A549 (cell line): ENCODE measurements around the gene FER. TPM values are rescaled to one million over a fixed set of nuclear protein-coding genes. Genes with fewer than 3 reads are reported as not detected.

ENCODE experiments used
- ATAC-seq, 2 experiments: fragments of 200-7000 bp in 1 of 2; fragments of >200 bp in 1 of 2; cut with Nextera tagmentation in 1 of 2; cut with Tn5 transposase in 1 of 2; 3 replicates each; pipeline versions ENCODE4 v1.8.0 to v1.9.1; 2018 to 2020; ENCODE audit warnings: mild to moderate bottlenecking in 1 of 2, moderate library complexity in 1 of 2
- CTCF ChIA-PET: fragments of 300-600 bp; sonication (Branson Sonifier 250); formaldehyde crosslinking; extraction: SDS; loops from one replicate; lab custom pipeline; 2021; ENCODE audit warnings: antibody characterized with exemption, inconsistent platforms; lab: Yijun Ruan, JAX
- POLR2A ChIA-PET: fragments of 350-600 bp; formaldehyde crosslinking; extraction: SDS; loops from one replicate; lab custom pipeline; 2021; ENCODE audit warnings: antibody characterized with exemption, inconsistent platforms; lab: Yijun Ruan, JAX
- DNase-seq, 2 experiments: peaks; one replicate each; pipeline versions ENCODE4 v3.0.0 to v3.0.0-alpha.2; 2011 to 2016; ENCODE audit warnings: low read depth in 1 of 2, low spot score in 1 of 2
- FAIRE-seq: peaks from 2 replicates; lab custom pipeline; 2011; peaks lifted over from hg19 to GRCh38; lab: Jason Lieb, UNC
- H3K27ac ChIP-seq, 2 experiments: fragments of >200 bp; sonication (Bioruptor Twin); formaldehyde crosslinking; 3 replicates each; pipeline ENCODE4 v1.5.1; 2016 to 2017
- H3K4me1 ChIP-seq: fragments of >200 bp; sonication (Bioruptor Twin); formaldehyde crosslinking; 3 replicates; pipeline ENCODE4 v1.6.1; 2016
- H3K4me2 ChIP-seq: fragments of >200 bp; sonication (Bioruptor Twin); formaldehyde crosslinking; 3 replicates; pipeline ENCODE4 v1.6.1; 2016
- H3K4me3 ChIP-seq: fragments of >200 bp; sonication (Bioruptor Twin); formaldehyde crosslinking; 3 replicates; pipeline ENCODE4 v1.5.1; 2016
- H3K9me3 ChIP-seq: fragments of >200 bp; sonication (Bioruptor Twin); formaldehyde crosslinking; 3 replicates; pipeline ENCODE4 v1.6.1; 2016
- BCL3 ChIP-seq: fragments of >200 bp; sonication (Bioruptor Twin); formaldehyde crosslinking; IDR thresholded peaks from 3 replicates; pipeline ENCODE4 v1.6.1; 2016
- BHLHE40 ChIP-seq: IDR thresholded peaks from 2 replicates; pipeline ENCODE4 v1.6.1; 2012; ENCODE audit warnings: low read depth, low read length, inconsistent platforms
- CBX2 ChIP-seq: fragments of 200-600 bp; sonication (generic); IDR thresholded peaks from 2 replicates; pipeline ENCODE4 v1.6.1; 2016; ENCODE audit warnings: low read depth, mild to moderate bottlenecking, borderline replicate concordance
- CBX8 ChIP-seq: fragments of 200-600 bp; sonication (generic); IDR thresholded peaks from 2 replicates; pipeline ENCODE4 v1.6.1; 2016
- CEBPB ChIP-seq, 2 experiments: fragments of >200 bp in 1 of 2; sonication (Bioruptor Twin) in 1 of 2; formaldehyde crosslinking in 1 of 2; IDR thresholded peaks; 2 replicates each; pipeline ENCODE4 v1.6.1; 2012 to 2016
- CHD2 ChIP-seq: fragments of 150-350 bp; IDR thresholded peaks from 2 replicates; pipeline ENCODE4 v1.6.1; 2014; ENCODE audit warnings: low read length; ENCODE audit not compliant: partially characterized antibody
- CHD4 ChIP-seq: fragments of 200-600 bp; sonication (generic); IDR thresholded peaks from 2 replicates; pipeline ENCODE4 v1.6.1; 2016; ENCODE audit warnings: antibody characterized with exemption, mild to moderate bottlenecking, borderline replicate concordance
- ESRRA ChIP-seq: fragments of 150-350 bp; IDR thresholded peaks from 2 replicates; pipeline ENCODE4 v1.6.1; 2014; ENCODE audit warnings: mild to moderate bottlenecking, low read length, borderline replicate concordance
- FOSB ChIP-seq: fragments of 250-450 bp; sonication (Bioruptor Pico); IDR thresholded peaks from 2 replicates; pipeline ENCODE4 v1.5.0; 2020; ENCODE audit warnings: mild to moderate bottlenecking, moderate library complexity
- FOXS1 ChIP-seq: fragments of 250-450 bp; sonication (Bioruptor Pico); IDR thresholded peaks from 2 replicates; pipeline ENCODE4 v1.5.0; 2020; ENCODE audit warnings: mild to moderate bottlenecking, moderate library complexity
- HOXB5 ChIP-seq: fragments of 250-450 bp; sonication (Bioruptor Pico); IDR thresholded peaks from 2 replicates; pipeline ENCODE4 v1.5.0; 2020; ENCODE audit warnings: mild to moderate bottlenecking, moderate library complexity
- KDM1A ChIP-seq: fragments of 200-600 bp; sonication (generic); IDR thresholded peaks from 2 replicates; pipeline ENCODE4 v1.6.1; 2016; ENCODE audit warnings: low read depth, mild to moderate bottlenecking
- KDM5A ChIP-seq: fragments of 200-600 bp; sonication (generic); IDR thresholded peaks from 2 replicates; pipeline ENCODE4 v1.6.1; 2016; ENCODE audit warnings: antibody characterized with exemption, mild to moderate bottlenecking
- NFE2L2 ChIP-seq: fragments of 150-350 bp; conservative IDR thresholded peaks from 2 replicates; pipeline ENCODE4 v1.6.1; 2014; ENCODE audit warnings: low read length
- RARB ChIP-seq: fragments of 250-450 bp; sonication (Bioruptor Pico); IDR thresholded peaks from 2 replicates; pipeline ENCODE4 v1.8.0; 2021; ENCODE audit warnings: mild to moderate bottlenecking, moderate library complexity
- TFCP2L1 ChIP-seq: fragments of 250-450 bp; sonication (Bioruptor Pico); IDR thresholded peaks from 2 replicates; pipeline ENCODE4 v1.5.0; 2021; ENCODE audit warnings: mild to moderate bottlenecking
- TP53 ChIP-seq: fragments of 250-450 bp; sonication (Bioruptor Pico); IDR thresholded peaks from 2 replicates; pipeline ENCODE4 v1.5.0; 2021; ENCODE audit warnings: mild to moderate bottlenecking, moderate library complexity
- ZC3H11A ChIP-seq: fragments of 450-650 bp; IDR thresholded peaks from 2 replicates; pipeline ENCODE4 v1.6.1; 2014; ENCODE audit warnings: antibody characterized with exemption, mild to moderate bottlenecking
- ZNF302 ChIP-seq: fragments of 250-450 bp; sonication (Bioruptor Pico); IDR thresholded peaks from 2 replicates; pipeline ENCODE4 v1.9.0; 2021; ENCODE audit warnings: inconsistent platforms, mild to moderate bottlenecking, moderate library complexity
- WGBS: methylation state at CpG from one replicate; pipeline ENCODE4 v1.1.6; 2017; ENCODE audit errors: missing lambda C conversion rate; 5-methylcytosine and 5-hydroxymethylcytosine counted together
- polyA plus RNA-seq, 4 experiments: library from polyadenylated mRNA; depleted of rRNA in 3 of 4; stranded (reverse); fragments of >200 nt; fragmentation: RNase III in 1 of 4; extraction: RNeasy Plus Mini Kit Qiagen cat#74134 plus additional on column Dnase treatment in 1 of 4; gene quantifications; 2 replicates in 3 of 4; 3 replicates in 1 of 4; pipeline ENCODE4 v1.2.3, GENCODE V29; 2011 to 2017
- TF ChIP-seq, protein P1 (sequence below): IDR thresholded peaks from 2 replicates; pipeline ENCODE4 v1.6.1; 2012
- TF ChIP-seq, protein P2 (sequence below): fragments of 250-450 bp; sonication (Bioruptor Pico); IDR thresholded peaks from 2 replicates; pipeline ENCODE4 v1.5.0; 2020; ENCODE audit warnings: low read depth, mild to moderate bottlenecking, moderate library complexity
- TF ChIP-seq, protein P3 (sequence below): fragments of 250-450 bp; sonication (Bioruptor Pico); IDR thresholded peaks from 2 replicates; pipeline ENCODE4 v1.5.0; 2021; ENCODE audit warnings: mild to moderate bottlenecking, moderate library complexity, borderline replicate concordance
- TF ChIP-seq, protein P4 (sequence below): fragments of >200 bp; sonication (Bioruptor Twin); formaldehyde crosslinking; IDR thresholded peaks from 2 replicates; pipeline ENCODE4 v1.6.1; 2016
- TF ChIP-seq, protein P5 (sequence below): fragments of 200-600 bp; sonication (generic); IDR thresholded peaks from 2 replicates; pipeline ENCODE4 v1.6.1; 2016; ENCODE audit warnings: antibody characterized with exemption, mild to moderate bottlenecking, moderate library complexity
- TF ChIP-seq, protein P6 (sequence below): fragments of 450-650 bp; IDR thresholded peaks from 2 replicates; pipeline ENCODE4 v1.6.1; 2014; ENCODE audit warnings: antibody characterized with exemption

FER gene
- polyA plus RNA-seq, 2 of the 4 experiments (the other 2 are of a cell fraction), result 3.6 to 12.3 TPM

GRCh38 chr5:108966910-108967309 is 219.2 kb downstream of the FER start:
- no peak overlapping the region for H3K27ac ChIP-seq
- DNase-seq (no peak), FAIRE-seq (no peak), ATAC-seq (no peak)
- no peaks in the 10 kb centered on the region for H3K9me3 ChIP-seq
- TF ChIP-seq, protein P1, sequence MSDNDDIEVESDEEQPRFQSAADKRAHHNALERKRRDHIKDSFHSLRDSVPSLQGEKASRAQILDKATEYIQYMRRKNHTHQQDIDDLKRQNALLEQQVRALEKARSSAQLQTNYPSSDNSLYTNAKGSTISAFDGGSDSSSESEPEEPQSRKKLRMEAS, result no peak
- TF ChIP-seq RARB (CRISPR knock-in tag) (no peak), HOXB5 (CRISPR knock-in tag) (no peak), CHD4 (no peak)
- 72% methylated on average over 6 of the region's 6 CpGs for WGBS
- no peaks in the 10 kb centered on the region for H3K4me1 ChIP-seq
- no peak overlapping the region for H3K4me3 ChIP-seq
- ChIA-PET CTCF (interaction anchor here (0.6 kb wide), 1 partner anchor 15 kb away, joined by 3 read pairs; no protein-coding TSS in a partner anchor), POLR2A (no interaction called here)
- H3K4me2 ChIP-seq, result no peak overlapping the region

DNA sequence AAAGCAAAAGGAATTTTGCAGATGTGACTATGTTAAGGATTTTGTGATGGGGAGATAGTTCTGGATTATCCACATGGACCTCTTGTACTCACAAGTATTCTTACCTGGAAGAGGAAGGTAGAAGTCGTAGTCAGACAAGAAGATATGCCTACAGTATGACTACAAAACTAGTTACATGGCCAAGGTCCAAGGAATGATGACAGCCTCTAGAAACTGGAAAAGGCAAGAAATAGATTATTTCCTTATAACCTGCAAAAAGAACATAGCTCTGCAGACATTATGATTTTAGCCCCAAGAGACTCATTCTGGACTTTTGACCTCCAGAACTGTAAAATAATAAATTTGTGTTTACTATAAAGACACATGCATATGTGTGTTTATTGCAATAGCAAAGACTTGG is 226.9 kb downstream of the FER start:
- no peak overlapping the region for H3K4me2 ChIP-seq
- H3K4me3 ChIP-seq, result no peak overlapping the region
- DNase-seq (no peak), FAIRE-seq (no peak), ATAC-seq (no peak)
- 84% methylated on average over 1 of the region's 1 CpG for WGBS
- no peak overlapping the region for H3K27ac ChIP-seq
- CTCF ChIA-PET, result no interaction called here
- H3K4me1 ChIP-seq, result no peaks in the 10 kb centered on the region
- no peaks in the 10 kb centered on the region for H3K9me3 ChIP-seq
- POLR2A ChIA-PET, result no interaction called here
- TF ChIP-seq HOXB5 (CRISPR knock-in tag) (no peak), CHD4 (no peak), FOXS1 (no peak), CBX8 (no peak), TFCP2L1 (no peak)
- TF ChIP-seq, protein P2, sequence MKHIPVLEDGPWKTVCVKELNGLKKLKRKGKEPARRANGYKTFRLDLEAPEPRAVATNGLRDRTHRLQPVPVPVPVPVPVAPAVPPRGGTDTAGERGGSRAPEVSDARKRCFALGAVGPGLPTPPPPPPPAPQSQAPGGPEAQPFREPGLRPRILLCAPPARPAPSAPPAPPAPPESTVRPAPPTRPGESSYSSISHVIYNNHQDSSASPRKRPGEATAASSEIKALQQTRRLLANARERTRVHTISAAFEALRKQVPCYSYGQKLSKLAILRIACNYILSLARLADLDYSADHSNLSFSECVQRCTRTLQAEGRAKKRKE (CRISPR knock-in tag), result no peak
- TF ChIP-seq, protein P3, sequence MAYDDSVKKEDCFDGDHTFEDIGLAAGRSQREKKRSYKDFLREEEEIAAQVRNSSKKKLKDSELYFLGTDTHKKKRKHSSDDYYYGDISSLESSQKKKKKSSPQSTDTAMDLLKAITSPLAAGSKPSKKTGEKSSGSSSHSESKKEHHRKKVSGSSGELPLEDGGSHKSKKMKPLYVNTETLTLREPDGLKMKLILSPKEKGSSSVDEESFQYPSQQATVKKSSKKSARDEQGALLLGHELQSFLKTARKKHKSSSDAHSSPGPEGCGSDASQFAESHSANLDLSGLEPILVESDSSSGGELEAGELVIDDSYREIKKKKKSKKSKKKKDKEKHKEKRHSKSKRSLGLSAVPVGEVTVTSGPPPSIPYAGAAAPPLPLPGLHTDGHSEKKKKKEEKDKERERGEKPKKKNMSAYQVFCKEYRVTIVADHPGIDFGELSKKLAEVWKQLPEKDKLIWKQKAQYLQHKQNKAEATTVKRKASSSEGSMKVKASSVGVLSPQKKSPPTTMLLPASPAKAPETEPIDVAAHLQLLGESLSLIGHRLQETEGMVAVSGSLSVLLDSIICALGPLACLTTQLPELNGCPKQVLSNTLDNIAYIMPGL, result no peak
- TF ChIP-seq, protein P4, sequence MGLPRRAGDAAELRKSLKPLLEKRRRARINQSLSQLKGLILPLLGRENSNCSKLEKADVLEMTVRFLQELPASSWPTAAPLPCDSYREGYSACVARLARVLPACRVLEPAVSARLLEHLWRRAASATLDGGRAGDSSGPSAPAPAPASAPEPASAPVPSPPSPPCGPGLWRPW, result no peak

GRCh38 chr5:108975697-108976096 is 228.0 kb downstream of the FER start:
- Histone ChIP-seq H3K4me3 (no peak overlapping the region), H3K4me1 (no peaks in the 10 kb centered on the region), H3K27ac (no peak overlapping the region), H3K9me3 (no peaks in the 10 kb centered on the region), H3K4me2 (no peak overlapping the region)
- no peak for DNase-seq
- WGBS, result 80% methylated on average over 2 of the region's 2 CpGs
- FAIRE-seq, result no peak
- ChIA-PET POLR2A (no interaction called here), CTCF (no interaction called here)
- ATAC-seq, result no peak
- TF ChIP-seq, protein P4, result no peak
- TF ChIP-seq ZNF302 (CRISPR knock-in tag) (no peak), KDM1A (no peak), TP53 (CRISPR knock-in tag) (no peak), ESRRA (no peak), CHD2 (no peak), HOXB5 (CRISPR knock-in tag) (no peak), CEBPB (IDR thresholded peaks at IDR 0.05) (no peak), BCL3 (no peak), CBX2 (no peak), BHLHE40 (no peak), KDM5A (no peak), FOSB (CRISPR knock-in tag) (no peak), NFE2L2 (no peak), ZC3H11A (no peak)
- TF ChIP-seq, protein P5, sequence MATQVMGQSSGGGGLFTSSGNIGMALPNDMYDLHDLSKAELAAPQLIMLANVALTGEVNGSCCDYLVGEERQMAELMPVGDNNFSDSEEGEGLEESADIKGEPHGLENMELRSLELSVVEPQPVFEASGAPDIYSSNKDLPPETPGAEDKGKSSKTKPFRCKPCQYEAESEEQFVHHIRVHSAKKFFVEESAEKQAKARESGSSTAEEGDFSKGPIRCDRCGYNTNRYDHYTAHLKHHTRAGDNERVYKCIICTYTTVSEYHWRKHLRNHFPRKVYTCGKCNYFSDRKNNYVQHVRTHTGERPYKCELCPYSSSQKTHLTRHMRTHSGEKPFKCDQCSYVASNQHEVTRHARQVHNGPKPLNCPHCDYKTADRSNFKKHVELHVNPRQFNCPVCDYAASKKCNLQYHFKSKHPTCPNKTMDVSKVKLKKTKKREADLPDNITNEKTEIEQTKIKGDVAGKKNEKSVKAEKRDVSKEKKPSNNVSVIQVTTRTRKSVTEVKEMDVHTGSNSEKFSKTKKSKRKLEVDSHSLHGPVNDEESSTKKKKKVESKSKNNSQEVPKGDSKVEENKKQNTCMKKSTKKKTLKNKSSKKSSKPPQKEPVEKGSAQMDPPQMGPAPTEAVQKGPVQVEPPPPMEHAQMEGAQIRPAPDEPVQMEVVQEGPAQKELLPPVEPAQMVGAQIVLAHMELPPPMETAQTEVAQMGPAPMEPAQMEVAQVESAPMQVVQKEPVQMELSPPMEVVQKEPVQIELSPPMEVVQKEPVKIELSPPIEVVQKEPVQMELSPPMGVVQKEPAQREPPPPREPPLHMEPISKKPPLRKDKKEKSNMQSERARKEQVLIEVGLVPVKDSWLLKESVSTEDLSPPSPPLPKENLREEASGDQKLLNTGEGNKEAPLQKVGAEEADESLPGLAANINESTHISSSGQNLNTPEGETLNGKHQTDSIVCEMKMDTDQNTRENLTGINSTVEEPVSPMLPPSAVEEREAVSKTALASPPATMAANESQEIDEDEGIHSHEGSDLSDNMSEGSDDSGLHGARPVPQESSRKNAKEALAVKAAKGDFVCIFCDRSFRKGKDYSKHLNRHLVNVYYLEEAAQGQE, result no peak
- TF ChIP-seq, protein P1, result no peak
- TF ChIP-seq, protein P6, sequence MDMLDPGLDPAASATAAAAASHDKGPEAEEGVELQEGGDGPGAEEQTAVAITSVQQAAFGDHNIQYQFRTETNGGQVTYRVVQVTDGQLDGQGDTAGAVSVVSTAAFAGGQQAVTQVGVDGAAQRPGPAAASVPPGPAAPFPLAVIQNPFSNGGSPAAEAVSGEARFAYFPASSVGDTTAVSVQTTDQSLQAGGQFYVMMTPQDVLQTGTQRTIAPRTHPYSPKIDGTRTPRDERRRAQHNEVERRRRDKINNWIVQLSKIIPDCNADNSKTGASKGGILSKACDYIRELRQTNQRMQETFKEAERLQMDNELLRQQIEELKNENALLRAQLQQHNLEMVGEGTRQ, result no peak
